PC-3 (cell line): ENCODE results near the gene DCP1B. TPM values are rescaled to one million over a fixed set of nuclear protein-coding genes. Genes with fewer than 3 reads are reported as not detected.

ENCODE experiments used
- ATAC-seq: fragments of 200-7000 bp; cut with Tn5 transposase; 2 replicates; pipeline ENCODE4 v1.9.1; 2020; ENCODE audit warnings: mild to moderate bottlenecking, moderate library complexity
- BruUV-seq: library from RNA; stranded (reverse); fragments of 400-500 nt; replicated peaks from 2 replicates; lab custom pipeline; 2021; lab: Mats Ljungman, UMichigan
- CTCF ChIA-PET: fragments of 300-600 bp; sonication (Branson Sonifier 250); formaldehyde crosslinking; loops from one replicate; lab custom pipeline; 2022; ENCODE audit warnings: antibody characterized with exemption; lab: Charles Lee
- POLR2A ChIA-PET: fragments of 300-600 bp; sonication (Branson Sonifier 250); formaldehyde crosslinking; loops from one replicate; lab custom pipeline; 2022; ENCODE audit warnings: antibody characterized with exemption; ENCODE audit not compliant: unreplicated experiment; lab: Charles Lee
- DNase-seq: peaks from one replicate; pipeline ENCODE4 v3.0.0-alpha.2; 2015
- H2AFZ ChIP-seq: fragments of 300-600 bp; sonication (generic); 2 replicates; pipeline ENCODE4 v1.6.0; 2016; ENCODE audit warnings: antibody characterized with exemption, low read length
- H3F3A ChIP-seq: fragments of 300-600 bp; sonication (generic); one replicate; pipeline ENCODE4 v1.6.0; 2017; ENCODE audit warnings: antibody characterized with exemption, low read length, control low read depth, mild to moderate bottlenecking; ENCODE audit not compliant: unreplicated experiment
- H3K27ac ChIP-seq: fragments of 300-600 bp; sonication (generic); 2 replicates; pipeline ENCODE4 v1.5.1; 2016; ENCODE audit warnings: mild to moderate bottlenecking, low read length
- H3K27me3 ChIP-seq: fragments of 300-600 bp; sonication (generic); 2 replicates; pipeline ENCODE4 v1.6.1; 2016; ENCODE audit warnings: low read length, mixed read lengths
- H3K36me3 ChIP-seq: fragments of 300-600 bp; sonication (generic); 2 replicates; pipeline ENCODE4 v1.6.1; 2016; ENCODE audit warnings: low read depth, mixed run types, low read length, mixed read lengths
- H3K4me1 ChIP-seq: fragments of 300-600 bp; sonication (generic); 2 replicates; pipeline ENCODE4 v1.5.1; 2016; ENCODE audit warnings: low read length; ENCODE audit not compliant: insufficient read depth
- H3K4me2 ChIP-seq: fragments of 300-600 bp; sonication (generic); 2 replicates; pipeline ENCODE4 v1.6.0; 2016; ENCODE audit warnings: low read length
- H3K4me3 ChIP-seq: fragments of 300-600 bp; sonication (generic); 2 replicates; pipeline ENCODE4 v1.5.1; 2016; ENCODE audit warnings: mild to moderate bottlenecking, low read length, mixed read lengths
- H3K79me2 ChIP-seq: fragments of 300-600 bp; sonication (generic); 2 replicates; pipeline ENCODE4 v1.6.1; 2017; ENCODE audit warnings: low read length, mixed read lengths
- H3K9ac ChIP-seq: fragments of 300-600 bp; sonication (generic); 2 replicates; pipeline ENCODE4 v1.6.0; 2016; ENCODE audit warnings: mild to moderate bottlenecking, low read length
- H3K9me2 ChIP-seq: fragments of 300-600 bp; sonication (generic); replicated peaks from 2 replicates; pipeline ENCODE4 v1.6.1; 2016; ENCODE audit warnings: mixed run types, low read length, mixed read lengths
- H3K9me3 ChIP-seq: fragments of 300-600 bp; sonication (generic); 2 replicates; pipeline ENCODE4 v1.6.1; 2016; ENCODE audit warnings: low read length, mixed read lengths
- H4K20me1 ChIP-seq: fragments of 300-600 bp; sonication (generic); 2 replicates; pipeline ENCODE4 v1.6.1; 2016; ENCODE audit warnings: low read length, mixed read lengths
- EZH2 ChIP-seq: fragments of 300-600 bp; sonication (generic); IDR thresholded peaks from one replicate; pipeline ENCODE4 v1.6.1; 2017; ENCODE audit warnings: antibody characterized with exemption, mild to moderate bottlenecking, low read length; ENCODE audit not compliant: unreplicated experiment
- EZH2phosphoT487 ChIP-seq: fragments of 300-600 bp; sonication (generic); IDR thresholded peaks from 2 replicates; pipeline ENCODE4 v1.6.1; 2018; ENCODE audit warnings: mild to moderate bottlenecking, antibody characterized with exemption, low read length, borderline replicate concordance
- intact Hi-C: fragments of 100-400 bp; cut with micrococcal nuclease; formaldehyde crosslinking; loops from 2 replicates; pipeline ENCODE4 v1.9.0; 2023
- total RNA-seq: library from RNA; depleted of rRNA; stranded (reverse); fragments of >200 nt; gene quantifications from 2 replicates; pipeline ENCODE4 v1.2.3, GENCODE V29; 2014
- TF ChIP-seq, protein P1 (sequence below): fragments of 300-600 bp; sonication (generic); conservative IDR thresholded peaks from 2 replicates; pipeline ENCODE4 v1.5.1; 2017; ENCODE audit warnings: antibody characterized with exemption, low read depth, mild to moderate bottlenecking, low read length

Gene DCP1B
- total RNA-seq, 1 experiment from 2014 or later: 4.9 TPM

DNA sequence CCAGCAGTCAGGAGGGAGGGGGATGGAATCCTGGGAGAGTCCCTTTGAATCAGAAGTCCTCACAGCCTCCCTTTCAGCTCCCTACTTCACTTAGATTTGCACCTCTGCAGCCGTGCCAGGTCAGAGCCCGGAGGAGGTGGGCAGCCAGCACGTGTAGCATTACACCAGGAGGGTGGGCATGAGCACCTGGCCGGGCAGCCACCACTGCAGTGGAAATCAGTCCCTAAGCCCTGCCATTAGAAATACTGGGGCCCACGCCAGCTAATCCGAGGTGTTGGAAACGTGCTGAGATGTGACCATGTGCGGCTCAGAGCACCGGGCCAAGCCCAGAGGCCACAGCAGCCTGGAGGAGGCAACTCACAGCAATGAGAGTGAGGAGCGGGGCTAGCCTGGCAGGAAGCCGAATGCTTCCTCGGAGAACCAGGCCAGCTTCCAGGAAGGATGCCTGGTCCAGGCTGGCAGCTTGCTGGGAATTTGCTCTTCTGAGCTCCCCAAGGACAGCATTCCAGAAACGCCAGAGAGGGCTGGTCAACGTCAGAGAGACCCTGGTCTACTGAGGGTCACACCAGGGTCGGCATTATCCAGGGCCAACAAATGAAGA is 76.4 kb downstream of the DCP1B start:
- BruUV-seq: no TSS peak
- DNase-seq (no peak), ATAC-seq (no peak)
- TF ChIP-seq EZH2phosphoT487 (no peak), EZH2 (no peak)
- TF ChIP-seq, protein P1, sequence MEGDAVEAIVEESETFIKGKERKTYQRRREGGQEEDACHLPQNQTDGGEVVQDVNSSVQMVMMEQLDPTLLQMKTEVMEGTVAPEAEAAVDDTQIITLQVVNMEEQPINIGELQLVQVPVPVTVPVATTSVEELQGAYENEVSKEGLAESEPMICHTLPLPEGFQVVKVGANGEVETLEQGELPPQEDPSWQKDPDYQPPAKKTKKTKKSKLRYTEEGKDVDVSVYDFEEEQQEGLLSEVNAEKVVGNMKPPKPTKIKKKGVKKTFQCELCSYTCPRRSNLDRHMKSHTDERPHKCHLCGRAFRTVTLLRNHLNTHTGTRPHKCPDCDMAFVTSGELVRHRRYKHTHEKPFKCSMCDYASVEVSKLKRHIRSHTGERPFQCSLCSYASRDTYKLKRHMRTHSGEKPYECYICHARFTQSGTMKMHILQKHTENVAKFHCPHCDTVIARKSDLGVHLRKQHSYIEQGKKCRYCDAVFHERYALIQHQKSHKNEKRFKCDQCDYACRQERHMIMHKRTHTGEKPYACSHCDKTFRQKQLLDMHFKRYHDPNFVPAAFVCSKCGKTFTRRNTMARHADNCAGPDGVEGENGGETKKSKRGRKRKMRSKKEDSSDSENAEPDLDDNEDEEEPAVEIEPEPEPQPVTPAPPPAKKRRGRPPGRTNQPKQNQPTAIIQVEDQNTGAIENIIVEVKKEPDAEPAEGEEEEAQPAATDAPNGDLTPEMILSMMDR: no peak
- Histone ChIP-seq H3K79me2 (no peaks in the 10 kb centered on the region), H3K9ac (no peak overlapping the region), H3K9me2 (no peaks in the 10 kb centered on the region), H3K4me2 (no peak overlapping the region), H2AFZ (no peak overlapping the region), H4K20me1 (no peaks in the 10 kb centered on the region), H3K9me3 (no peaks in the 10 kb centered on the region), H3K27ac (no peak overlapping the region), H3F3A (no peaks in the 10 kb centered on the region), H3K27me3 (peaks cover 21% of the 10 kb centered on the region; the same call in 1 of the 2 replicates), H3K4me3 (no peak overlapping the region), H3K4me1 (no peaks in the 10 kb centered on the region), H3K36me3 (no peaks in the 10 kb centered on the region)
- ChIA-PET CTCF (no interaction called here), POLR2A (no interaction called here)
- intact Hi-C loops: no loop called here

DNA sequence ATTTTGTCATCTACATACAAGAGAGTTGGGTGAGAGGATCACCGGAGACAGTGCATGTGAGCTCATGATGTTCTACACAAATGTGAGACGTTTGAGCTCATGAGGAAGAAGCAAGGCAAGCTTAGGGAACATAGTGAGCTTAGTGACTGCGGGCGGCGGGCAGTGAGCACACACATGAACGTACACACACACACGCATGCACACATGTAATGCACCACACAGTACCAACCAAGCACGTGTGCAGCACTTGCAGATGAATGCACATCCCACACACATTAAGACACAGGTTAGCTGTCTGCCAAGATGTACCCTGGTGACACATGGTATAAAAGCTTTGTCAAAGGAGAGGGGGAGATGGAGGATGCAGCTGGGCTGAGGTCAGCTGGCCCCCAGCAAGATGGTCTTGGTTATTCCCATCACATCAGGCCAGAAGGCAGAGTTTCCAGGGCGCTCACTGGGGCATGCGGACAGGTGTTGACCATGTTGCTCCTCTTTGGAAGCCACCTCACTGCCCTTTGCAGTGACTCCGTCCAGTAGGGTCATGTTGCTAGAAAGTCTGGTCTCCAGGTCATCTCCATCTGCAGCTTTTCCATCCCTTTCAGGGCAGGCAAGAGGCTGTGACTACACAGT is 77.1 kb downstream of the DCP1B start:
- POLR2A ChIA-PET: no interaction called here
- no peak for ATAC-seq

More for the DNA sequence above, 77.1 kb downstream of the DCP1B start:
- no peak for DNase-seq
- TF ChIP-seq, protein P1: no peak
- TF ChIP-seq EZH2: no peak
- TF ChIP-seq EZH2phosphoT487: no peak
- no peak overlapping the region for H3K9ac ChIP-seq
- no peaks in the 10 kb centered on the region for H4K20me1 ChIP-seq
- H2AFZ ChIP-seq: no peak overlapping the region
- no peaks in the 10 kb centered on the region for H3K36me3 ChIP-seq
- no peak overlapping the region for H3K4me3 ChIP-seq
- no peaks in the 10 kb centered on the region for H3K79me2 ChIP-seq
- no peaks in the 10 kb centered on the region for H3K9me3 ChIP-seq
- no TSS peak for BruUV-seq
- H3F3A ChIP-seq: no peaks in the 10 kb centered on the region
- CTCF ChIA-PET: no interaction called here
- H3K9me2 ChIP-seq: no peaks in the 10 kb centered on the region
- H3K4me1 ChIP-seq: no peaks in the 10 kb centered on the region
- H3K4me2 ChIP-seq: no peak overlapping the region
- peaks cover 21% of the 10 kb centered on the region; the same call in 1 of the 2 replicates for H3K27me3 ChIP-seq
- no peak overlapping the region for H3K27ac ChIP-seq
- intact Hi-C loops: no loop called here
